HG02759 (cell line): ENCODE data around the gene EIF3I.

ENCODE experiments used
- ATAC-seq: cut with Tn5 transposase; IDR thresholded peaks from one replicate; pipeline ENCODE4 v1.9.1; 2021; ENCODE audit warnings: mild to moderate bottlenecking, moderate library complexity; ENCODE audit not compliant: unreplicated experiment

The EIF3I gene

DNA sequence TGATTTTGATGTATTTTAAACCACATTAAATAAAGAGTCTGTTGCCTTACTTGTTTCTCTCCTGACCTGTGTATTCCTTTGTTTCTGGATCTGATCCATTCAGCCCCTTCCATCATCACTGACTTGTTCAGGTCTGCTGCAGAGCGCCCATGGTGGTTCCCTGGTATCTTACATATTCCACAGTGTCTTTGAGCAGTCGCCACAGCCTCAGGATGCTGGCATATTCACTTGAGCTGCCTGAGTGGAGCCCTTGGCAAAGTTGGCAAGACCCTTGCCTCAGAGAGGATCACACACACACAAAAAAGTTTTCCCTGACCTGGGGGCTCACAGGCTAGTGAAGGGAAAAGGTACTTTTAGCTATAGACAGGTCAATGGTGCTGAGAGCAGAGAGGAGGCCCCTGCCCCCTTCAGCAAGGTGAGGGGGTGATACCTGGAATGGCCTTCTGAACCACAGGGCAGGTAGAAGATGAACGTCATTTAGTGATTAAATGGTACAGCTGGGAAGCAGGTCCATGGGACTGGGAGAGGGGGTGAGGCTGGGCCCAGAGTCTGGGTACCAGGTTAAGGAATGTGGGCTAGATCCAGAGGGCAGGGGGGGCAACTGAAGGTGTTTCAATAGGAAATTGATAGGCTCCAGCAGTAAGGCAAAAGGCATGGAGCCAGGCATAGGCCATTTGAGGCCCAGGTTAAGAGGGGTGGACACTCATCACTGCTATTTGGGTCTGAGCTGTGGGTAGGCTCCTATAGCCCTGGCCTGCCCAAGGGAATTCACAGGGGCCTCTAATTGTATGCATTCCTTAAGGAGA, 23.8 kb upstream of the EIF3I start:
- no peak for ATAC-seq

DNA sequence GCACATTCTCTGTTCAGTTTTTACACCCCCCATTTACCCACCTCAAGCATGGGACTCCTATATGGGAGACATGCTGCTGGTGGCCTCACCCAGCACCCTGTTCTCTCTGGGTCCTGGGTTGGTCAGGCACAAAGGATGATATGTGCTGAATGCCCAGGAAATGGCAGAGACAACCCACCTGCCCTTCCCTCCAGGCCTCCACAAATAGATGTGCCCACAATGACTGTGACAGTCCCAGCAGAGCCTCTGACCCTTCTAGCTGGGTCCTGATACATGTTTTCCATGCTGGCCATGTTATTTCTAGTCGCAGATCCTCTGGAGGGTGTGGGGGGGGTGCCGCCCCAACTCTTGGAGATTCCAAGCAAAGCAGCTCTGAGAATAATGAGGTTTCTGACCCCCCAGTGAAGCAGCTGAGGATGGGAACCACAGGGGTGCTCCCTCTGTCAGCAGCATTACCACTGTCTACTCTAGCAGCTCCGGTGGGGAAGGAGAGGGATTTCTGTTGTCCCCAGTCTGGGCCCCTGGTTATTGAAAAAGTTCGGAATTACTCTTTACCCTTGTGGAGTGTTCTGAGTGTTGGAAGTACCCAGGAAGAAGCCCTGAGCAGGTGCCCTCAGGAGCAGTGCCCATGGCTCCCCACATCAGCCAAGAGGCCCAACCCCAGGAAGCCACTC, 23.0 kb upstream of the EIF3I start:
- no peak for ATAC-seq

GRCh38 chr1:32199717-32200072, 22.5 kb upstream of the EIF3I start:
- ATAC-seq: no peak

GRCh38 chr1:32200226-32201010, 21.8 kb upstream of the EIF3I start, which contains the start of gene CCDC28B:
Gene CCDC28B (plus strand): TSS chr1:32200595. CDS start chr1:32201936, 1,341 bp downstream.
- peak; percentile 31 for ATAC-seq

GRCh38 chr1:32201011-32201855, 21.0 kb upstream of the EIF3I start:
- peak; percentile 43 for ATAC-seq

DNA sequence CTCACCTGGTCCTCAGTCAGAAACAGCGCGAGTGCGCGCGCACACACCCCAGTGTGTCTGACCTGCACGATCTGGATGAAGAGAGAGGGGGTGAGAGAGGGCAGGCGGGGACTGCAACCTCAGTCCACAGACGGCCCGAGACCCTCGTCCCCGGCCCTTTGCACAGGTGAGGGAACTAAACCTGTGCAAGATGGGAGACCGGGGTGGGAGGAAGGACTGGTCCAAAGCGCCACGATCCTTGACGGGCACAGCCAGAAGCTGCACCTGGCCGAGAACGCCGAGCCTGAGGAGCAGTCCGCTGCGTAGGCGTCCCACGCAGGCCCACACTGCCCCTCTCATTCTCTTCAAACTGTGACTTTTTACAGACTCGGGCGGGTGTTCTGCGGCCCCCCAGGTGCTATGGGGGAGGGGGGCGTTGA, 17.3 kb upstream of the EIF3I start:
- ATAC-seq: no peak

DNA sequence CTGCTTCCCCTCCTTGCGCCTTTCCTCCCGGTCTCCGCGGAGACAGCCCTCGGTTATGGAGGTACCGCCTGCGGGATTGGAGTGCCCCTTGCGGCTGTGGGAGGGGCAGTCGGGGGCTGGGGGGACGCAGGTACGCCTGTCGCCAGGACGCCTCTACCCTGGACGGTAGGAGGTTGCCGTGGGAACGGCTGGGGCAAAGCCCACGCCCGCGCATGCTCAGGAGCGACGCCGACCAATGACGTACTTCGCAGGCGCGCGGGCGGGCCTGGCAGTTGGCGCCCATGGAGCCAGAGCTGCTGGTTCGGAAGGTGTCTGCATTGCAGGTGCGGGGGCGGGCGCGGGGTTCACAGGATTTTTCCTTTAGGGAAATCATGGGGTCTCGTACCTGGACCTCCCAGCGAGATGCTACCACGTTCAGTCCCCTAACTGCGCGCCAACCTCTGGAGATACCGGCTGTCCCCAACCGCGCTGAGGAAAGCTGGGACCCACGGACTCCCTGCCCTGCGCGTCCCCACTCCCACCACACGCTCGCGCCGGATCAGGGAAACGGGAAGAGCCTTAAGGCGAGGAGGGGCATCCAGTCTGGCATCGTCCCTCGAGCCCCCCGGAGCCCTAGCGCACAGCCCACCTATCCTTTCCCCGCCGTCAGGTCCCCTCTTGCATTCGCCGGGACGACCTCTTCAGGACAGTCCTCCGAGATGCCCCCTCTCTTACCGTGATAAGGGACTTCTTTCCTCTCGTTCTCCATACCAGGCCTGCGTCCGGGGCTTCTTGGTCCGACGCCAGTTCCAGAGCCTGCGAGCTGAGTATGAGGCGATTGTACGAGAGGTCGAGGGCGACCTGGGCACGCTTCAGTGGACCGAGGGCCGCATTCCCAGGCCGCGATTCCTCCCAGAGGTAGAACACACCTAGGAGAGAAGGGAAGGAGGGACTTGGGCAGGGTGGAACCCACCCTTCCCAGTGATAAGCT, 16.5 kb upstream of the EIF3I start, which contains the start of gene IQCC:
Gene IQCC (plus strand): TSS at position 271 of the 970 bp plus-strand sequence. CDS start 11 bp downstream, at position 282.
- ATAC-seq: peak; percentile 65

- ATAC-seq: no peak
Observed at GRCh38 chr1:32208469-32208868, 13.7 kb upstream of the EIF3I start.

- no peak for ATAC-seq
Observed at GRCh38 chr1:32208891-32209328, 13.3 kb upstream of the EIF3I start, which contains the start of gene DCDC2B. Gene DCDC2B (plus strand): TSS chr1:32209089. CDS start chr1:32209094, 5 bp downstream.

DNA sequence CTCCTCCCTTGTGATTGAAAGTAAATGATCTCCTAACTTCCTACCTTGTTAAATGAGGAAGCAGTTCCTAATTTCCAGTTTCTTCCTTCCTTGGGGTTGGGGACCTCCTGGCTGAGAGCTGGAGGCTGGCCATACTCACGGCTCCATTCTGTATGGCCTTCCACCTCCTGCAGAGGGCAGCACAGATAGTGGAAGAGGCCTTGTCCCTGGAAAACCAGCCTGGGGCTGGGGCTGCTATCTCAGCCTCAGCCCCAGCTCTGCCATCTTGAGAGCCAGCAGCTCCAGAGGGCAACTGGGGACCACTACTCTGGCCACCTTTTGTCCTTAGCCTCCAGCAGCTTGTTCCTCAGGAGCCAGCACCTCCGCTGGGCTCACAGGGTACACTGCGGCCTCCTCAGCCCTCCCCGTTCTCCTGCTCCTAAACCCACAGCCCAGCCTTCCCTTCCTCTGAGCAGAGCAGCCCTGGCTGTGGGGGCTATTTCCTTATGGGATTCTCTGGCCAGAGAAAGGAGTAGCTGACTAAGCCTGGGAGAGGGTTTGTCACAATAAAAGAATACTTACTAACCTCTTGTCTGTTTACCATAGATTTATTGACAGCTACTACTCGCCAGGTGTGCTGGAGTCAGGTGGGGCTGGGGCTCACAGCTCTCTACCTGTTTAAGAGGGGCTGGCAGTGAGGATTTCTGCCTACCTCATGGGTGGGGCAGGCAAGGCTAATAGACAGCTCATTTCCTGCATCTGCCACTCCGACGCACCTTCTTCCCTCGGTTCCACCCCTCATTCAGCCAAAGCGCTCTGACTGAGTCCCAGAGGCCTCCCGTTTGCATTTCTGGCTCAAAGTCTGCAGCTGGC, 6.4 kb upstream of the EIF3I start:
- peak; percentile 39 for ATAC-seq

DNA sequence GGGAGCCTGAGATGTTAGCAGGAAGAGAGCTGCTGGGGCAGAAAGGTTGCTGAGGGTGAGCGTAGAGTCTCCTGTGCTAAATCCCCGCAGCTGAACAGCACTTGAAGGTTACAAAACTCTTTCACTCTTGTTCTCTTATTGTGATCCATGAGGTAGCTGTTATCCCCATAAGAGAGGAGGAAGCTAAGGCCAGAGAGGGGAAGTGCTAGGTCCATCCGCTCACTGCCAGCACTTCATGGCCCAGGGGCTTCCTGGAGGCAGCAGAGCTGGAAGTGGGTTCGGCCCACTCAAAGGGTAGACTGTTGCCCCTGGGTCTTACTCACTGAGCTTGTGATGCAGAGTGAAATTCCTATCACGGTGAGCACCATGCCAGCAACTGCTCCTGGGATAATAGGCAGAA, 5.6 kb upstream of the EIF3I start:
- no peak for ATAC-seq

DNA sequence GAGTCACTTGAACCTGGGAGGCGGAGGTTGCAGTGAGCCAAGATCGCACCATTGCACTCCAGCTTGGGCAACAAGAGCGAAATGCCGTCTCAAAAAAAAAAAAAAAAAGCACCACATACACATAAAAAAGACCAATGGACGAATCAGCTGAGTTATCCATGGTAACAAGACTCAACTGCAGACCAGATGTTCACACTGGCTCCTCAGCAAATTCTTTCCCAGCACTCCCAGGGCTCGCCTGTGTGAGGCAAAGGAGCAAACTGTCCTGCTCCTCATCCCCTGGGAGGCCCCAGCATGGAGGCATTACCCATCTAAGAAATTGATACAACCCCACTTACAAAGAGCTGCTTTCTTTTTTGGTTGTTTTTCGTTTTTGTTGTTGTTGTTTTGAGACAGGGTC, 3.2 kb upstream of the EIF3I start:
- no peak for ATAC-seq

- ATAC-seq: no peak
Observed at GRCh38 chr1:32220746-32221580, 1.2 kb upstream of the EIF3I start.

DNA sequence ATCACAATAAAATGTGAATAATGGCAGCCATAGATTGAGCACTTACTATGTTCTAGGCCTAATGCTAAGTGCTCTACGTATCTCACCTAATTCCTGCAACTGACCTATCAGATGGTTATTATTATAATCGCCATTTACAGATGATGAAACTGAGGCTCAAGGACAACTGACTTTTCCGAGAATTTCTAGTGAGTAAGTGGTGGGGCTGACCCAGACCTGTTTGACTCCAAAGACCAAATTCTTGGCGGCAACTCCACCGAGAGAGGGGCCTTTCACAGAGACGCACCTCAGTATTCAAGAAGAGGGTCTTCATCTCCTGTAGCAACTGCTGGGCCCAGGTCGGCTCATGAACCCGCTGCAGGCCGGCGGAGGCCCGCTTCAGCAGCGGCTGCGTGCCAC, 627 bp upstream of the EIF3I start:
- ATAC-seq: no peak

GRCh38 chr1:32223683-32224082, 1.5 kb downstream of the EIF3I start:
- no peak for ATAC-seq

DNA sequence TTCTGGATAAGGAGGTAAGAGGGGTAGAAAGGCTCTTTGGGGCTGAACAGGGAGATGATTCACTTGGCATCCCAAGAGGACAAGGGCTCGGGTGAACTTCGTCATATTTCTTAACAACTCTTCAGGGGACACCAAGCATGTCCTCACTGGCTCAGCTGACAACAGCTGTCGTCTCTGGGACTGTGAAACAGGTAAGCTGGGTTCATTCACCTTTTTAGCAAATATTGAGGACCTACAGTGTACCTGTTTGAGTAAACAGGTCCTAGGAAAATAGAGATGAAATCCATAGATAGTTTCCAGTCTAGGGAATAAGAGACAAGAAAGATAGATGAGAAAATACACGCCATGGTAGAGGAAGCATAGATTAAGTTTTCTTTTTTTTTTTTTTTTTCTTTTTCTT, 2.1 kb downstream of the EIF3I start:
- no peak for ATAC-seq

DNA sequence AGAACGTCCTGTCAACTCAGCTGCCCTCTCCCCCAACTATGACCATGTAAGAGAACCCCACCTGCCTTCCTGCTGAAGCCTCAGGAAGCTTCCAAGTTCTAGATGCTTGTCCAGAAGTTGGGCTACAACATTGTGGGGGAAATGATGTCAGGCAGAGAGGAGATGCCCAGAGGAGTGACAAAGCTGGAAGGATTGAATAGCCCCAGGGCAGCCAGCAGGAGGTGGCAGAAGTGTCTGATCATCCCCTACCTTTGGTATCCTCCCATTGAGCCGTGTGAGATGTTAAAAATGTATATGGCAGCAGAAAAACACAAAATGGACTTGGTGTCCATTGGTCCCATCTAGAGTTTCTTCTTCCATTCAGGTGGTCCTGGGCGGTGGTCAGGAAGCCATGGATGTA, 6.6 kb downstream of the EIF3I start:
- no peak for ATAC-seq
